GF-D8 (cell line): Measurements from ENCODE around the gene TRPM3.

Experiments used
- DNase-seq: peaks from one replicate; lab custom pipeline; 2025; lab: John Stamatoyannopoulos, UW

TRPM3 gene

DNA sequence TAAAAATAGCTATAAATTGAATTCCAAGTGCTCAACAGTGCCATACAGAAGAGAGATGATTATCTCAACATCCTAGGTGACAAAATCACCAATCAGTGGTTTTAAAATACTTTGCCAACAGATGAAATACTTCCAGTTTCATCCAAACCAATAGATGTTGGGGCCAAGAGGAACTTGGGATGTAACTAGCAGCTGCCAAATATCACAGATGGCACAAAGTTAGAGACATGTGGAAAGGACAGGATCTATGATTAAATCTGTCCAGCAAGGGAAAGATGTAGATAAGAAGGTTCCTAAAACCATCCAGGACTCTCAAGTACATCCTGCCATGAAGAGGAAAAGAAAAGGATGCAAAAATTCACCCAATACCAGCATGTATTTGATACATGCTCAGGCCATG lies 23.8 kb downstream of the TRPM3 start:
- no peak for DNase-seq

DNA sequence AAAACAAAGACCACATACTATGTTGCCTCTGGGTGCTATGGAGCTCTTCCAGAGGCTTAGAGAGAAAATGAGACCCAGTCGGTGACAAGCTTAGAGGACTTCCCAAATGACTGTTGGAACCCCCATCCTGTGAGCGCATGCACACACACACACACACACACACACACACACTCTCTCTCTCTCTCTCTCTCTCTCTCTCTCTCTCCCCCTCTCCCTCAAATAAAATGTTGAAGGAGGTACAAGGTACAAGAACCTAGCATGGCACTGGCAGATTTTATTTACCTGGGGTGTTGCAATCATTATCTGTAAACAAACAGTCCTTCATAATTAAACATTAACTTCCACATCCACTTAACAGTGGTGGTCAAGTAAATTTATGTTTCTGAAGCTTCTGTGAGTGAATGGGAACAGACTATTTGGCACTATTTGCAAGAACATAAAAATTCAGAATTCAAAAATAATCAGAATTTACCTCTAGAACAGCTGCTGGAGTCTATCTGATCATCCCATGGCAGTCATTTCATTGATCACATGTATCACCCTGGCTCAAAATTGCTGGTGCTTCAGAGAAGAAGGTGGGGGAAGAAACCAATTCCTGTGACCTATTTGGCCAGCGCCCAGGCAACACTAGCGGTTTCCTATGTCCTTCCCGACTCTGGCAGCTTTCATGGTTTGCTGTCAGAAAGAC lies 24.9 kb downstream of the TRPM3 start:
- DNase-seq = no peak

DNA sequence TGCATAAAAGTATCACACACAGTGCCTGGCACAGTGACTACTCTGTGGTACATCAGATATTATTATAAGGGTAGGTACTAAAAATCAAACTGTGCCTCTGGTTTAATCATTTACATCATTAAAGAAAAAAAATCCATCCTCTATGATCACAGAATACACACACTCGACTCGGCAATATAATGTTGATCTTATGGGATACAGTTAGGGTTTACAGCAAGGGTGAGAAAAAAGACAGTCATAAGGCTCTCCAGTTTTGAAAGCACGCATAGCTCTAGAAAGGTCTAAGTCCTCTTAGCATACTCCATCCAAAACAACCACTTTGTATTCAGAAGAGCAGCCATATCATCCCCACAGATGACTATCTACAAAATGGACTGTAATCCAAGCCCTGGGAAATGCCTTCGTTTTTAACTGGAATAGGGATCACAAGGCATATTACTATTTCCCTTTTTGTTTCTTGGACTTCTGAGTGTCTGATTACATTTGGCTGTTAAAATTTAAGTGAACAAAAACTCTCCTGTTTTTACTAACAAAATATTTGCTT lies 26.6 kb downstream of the TRPM3 start:
- no peak for DNase-seq

DNA sequence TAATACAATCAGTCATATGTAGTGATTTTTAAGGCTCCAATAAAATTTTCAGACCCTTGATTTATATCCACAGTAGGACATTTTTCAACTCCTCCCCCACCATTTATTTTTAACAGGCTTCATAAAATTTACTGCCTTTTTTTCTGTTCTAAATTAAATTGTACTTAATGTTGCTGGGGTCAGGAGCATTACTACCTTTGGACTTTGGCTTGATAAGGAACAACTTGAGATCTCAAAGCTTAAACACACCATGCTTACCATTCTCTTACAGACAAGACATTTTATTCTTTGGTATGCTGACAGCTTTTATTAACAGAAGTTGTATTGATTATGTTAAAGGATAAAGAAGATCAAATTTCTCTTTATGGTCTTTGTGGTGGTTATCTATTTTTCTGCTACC lies 30.5 kb downstream of the TRPM3 start:
- no peak for DNase-seq

DNA sequence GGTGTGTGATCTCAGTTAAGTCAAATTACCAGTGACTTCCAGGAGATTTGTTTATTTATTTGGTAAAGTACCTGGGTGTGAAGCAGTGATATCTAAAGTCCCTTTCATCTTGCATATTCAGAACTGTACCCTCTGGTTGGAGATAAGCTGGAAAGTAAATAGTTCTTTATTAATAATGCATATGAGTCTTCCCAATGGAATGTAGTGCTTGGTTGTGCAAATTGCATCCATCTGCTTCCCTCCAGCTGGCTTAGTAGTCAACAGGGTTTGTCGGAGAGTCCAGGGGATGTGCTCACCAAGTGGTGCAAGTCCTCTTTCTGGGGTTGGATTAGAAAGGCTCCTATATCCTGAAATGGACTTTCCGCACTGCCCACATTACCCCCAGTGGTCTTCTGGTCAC lies 42.0 kb downstream of the TRPM3 start:
- no peak for DNase-seq

DNA sequence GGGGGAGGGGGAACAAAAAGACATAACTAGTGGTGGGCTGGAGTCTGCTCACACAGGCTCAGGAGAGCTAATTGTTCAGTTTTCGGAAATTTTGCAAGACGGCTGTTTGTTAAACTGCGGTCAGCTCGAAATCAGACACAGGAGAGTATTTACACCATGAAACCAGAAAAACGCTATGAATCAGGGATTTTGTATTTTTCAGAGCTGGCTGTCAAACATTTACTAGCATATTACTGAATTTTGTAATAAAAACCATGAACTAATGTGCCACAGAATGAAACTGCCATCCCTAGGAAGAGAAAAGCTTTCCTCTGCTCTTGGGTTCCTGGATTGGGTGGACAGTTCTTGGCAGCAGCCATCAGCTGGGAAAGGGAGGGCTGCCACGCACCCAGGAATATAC lies 45.3 kb downstream of the TRPM3 start:
- no peak for DNase-seq

DNA sequence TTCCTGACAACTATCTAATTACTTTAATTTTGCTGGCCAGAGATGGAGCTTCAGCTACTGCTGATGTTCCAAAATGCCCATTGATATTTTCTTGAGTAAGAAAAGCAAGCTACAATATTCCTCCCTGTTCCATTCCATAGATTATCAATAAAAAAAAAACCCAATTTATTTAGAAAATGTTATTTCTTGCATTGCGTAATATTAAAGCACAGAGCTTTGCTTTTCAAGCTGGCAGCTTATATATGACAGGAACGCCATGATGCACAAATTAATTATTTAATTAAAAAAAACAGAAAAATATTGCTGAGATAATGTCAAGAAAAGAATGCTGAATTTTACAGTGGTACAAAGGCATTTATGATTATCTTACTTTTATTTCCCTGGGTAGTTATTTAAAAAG lies 47.9 kb downstream of the TRPM3 start:
- no peak for DNase-seq

DNA sequence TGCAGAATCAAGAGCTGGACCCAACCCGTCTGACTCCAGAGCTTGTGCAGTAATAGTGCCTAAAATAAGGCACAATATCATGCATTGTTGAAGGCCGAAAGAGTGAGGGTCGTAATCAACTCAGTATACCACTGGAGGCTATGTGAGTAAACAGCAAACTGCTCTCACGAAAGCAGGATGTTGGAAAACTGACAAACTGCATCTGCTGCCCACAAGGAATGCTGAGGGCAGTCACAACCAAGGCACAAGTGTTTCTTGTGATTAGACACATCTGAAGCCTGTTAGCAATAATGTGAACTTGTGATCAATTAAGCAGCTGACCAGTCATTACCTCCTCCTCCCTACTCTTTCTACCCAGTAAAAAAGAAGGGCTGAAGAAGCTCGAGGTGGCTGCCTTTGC lies 48.8 kb downstream of the TRPM3 start:
- no peak for DNase-seq

DNA sequence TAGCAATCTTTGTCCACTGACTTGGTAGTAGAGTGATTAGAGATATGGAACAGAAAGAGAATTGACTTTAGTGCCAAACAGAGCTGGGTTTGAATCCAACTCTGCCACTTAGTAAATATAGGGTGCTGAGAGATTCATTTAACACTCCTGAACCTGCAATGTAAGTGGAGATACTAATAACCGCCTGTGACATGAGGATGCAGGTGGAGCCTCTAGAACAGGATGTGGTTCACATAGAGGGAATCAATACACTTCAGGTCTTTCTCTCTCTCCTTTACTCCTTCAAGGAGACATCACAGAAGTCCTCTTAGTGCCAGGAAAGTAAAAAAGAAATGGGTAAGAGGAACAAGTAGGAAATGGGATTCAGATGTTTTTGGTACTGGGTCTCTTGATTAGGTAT lies 49.8 kb downstream of the TRPM3 start:
- no peak for DNase-seq

DNA sequence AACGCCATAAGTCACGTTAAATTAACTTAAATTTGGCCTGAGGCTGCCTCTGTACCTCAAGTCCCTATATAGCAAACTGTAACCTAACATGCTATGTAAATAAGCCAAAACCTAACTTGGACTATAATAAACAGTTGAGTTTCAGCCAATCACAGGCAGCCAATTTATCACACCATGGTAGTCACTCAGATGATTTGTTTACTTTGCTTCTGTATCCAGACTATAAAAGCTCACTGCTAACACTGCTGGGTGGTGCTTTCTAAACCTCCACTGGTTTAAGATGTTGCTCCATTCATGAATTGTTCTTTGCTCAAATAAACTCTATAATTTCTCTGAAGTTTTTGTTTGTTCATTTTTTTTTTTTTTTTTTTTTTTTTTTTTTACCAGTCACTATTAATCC lies 62.8 kb downstream of the TRPM3 start:
- no peak for DNase-seq

DNA sequence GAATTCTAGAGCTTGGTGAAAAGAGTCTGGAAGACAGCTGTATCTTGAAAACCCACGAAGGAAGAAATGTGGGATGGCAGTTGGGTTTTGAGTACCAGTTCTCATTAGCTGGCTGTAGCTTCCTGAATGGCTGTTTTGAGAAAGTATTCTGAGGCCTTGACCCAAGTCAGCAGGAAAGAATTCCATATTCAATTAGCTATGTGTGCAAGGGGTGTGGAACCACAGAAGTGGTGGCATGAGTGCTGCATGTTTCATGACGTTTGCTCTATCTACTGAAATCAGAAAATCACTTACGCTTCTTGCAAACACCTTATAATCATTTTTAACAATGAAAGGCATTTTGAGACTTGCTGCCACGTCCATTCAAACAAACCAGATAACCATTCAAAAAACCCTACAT lies 69.1 kb downstream of the TRPM3 start:
- no peak for DNase-seq

DNA sequence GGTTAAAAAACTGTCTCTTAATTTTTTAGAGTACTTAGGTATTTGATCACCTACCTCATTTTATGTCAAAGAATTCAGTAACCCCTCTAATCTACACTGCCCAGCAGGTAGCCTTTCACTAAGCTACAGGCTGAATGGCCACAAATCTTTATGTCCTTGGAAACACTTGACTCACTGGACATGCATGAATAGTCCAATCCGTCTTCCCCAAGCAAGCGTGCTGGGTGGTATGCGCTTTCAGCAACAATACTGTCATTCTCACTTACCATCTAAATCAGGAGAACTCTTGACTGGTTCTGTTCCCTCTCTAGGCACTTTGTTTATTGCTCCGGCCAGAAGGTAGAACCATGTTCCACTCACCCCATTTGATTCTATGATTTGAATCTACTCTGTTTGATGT lies 73.1 kb downstream of the TRPM3 start:
- no peak for DNase-seq

DNA sequence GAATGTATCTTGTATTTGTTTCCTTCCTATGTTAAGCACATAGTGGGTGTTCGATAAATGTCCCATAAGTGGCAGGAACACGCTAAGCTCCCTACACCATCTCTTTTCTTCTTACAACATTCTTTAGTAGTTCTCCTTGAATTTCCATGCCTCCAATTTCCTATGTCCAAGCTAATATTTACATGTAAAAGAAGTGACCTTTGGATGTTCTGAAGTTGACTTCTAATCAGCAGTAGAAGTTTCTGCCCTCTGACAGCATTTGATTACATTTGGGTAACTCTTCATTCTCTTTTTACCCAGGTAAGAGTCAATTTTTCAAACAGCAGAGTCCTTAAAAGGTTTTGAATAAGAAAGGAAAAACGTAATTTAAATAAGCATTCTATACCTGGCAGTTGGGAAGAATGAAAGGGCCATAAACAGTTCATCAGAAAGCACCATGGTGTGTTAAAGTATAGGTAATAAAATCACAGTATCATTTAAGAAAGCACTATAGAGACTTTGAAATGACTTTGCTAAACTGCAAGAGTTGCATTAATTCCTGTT lies 78.9 kb downstream of the TRPM3 start:
- no peak for DNase-seq

DNA sequence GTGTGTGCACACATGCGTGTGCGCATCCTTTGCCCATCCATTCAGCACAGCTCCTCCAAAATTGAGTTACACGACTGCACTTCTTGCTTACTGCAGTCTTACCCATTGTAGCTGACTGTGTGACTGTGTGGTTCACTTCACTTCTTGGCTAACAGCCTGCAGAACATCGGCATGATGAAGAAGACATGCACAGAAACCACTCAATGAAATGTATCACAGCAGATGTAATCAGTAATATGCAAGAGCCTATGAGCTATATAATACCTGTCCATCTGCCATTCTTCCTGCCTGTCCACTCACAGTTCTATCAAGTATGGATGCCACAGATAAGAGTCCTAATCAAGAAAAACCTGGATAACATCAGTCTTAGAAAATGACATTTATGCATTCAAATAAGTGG lies 83.9 kb downstream of the TRPM3 start:
- DNase-seq = no peak

DNA sequence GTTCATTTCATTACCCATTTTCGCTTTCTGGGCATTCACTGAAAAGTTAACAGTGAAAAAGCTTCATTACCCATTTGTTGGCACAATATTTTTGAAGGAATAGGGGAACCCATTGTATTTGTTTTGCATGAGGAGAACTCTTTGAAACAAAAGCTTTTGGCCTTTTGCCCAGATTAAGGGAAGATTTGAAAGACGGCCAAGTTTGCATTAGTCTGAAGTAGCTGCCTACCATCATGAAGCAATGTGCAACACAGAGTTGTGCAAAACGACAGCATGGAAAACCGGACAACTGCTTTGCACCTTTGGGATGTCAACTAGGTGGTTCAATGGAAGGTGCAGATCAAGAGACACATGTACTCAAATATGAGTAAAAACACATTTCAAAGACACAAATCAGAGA lies 84.9 kb downstream of the TRPM3 start:
- no peak for DNase-seq

DNA sequence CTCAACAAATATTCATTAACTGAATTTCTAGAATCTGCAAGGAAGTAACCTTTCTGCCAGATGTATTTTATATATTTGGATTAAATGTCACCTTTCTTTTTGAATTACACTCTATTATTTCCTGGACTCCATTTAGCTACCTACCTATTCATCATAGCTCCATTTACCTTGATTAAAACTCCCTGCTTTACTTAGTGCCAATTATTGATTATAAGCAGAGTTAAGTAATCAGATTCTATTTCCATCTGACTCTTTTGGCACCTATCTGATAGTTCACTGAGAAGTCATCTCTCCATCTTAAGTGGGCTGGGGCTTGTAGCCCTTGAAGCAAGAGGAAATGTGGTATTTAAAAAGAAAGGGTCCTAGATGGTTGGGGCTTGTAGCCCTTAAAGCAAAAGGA lies 88.6 kb downstream of the TRPM3 start:
- DNase-seq = no peak

DNA sequence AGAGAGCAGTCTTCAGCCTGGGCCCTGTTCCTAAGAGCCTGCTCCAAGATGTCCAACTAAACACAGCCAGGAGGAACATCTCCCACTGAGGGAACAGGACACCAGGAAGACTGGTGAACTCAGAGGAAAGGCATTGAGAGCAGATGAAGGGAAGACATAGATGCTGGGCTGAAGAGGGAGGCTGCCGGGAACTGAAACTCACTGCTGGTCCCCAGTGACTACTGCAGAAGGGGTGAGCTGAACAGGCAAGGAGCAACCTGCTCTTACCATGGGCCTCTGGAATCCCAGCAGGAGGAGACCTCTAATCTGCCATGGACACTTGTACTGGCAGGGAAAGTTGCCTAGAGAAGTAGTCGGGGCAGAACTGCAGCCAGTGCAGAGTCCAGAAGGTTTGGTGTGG lies 95.7 kb downstream of the TRPM3 start:
- no peak for DNase-seq

DNA sequence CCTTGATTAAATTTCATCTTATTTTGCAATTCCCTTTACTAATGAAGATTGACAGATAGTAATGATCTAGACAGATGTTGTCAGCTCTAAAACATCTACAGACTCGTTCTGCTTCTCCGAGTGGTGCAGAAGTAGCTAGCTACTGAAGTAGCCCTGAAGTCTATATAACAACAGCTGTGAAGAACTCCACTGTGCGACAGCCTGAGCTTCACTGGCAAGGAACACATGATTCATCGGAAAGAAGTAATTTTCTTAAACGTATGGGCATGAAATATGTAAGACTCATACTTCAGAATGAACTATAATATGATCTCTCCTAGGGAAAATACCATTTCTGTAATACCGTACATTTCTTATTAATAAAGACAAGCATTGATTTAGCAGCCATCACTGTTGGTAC lies 96.2 kb downstream of the TRPM3 start:
- DNase-seq = no peak

DNA sequence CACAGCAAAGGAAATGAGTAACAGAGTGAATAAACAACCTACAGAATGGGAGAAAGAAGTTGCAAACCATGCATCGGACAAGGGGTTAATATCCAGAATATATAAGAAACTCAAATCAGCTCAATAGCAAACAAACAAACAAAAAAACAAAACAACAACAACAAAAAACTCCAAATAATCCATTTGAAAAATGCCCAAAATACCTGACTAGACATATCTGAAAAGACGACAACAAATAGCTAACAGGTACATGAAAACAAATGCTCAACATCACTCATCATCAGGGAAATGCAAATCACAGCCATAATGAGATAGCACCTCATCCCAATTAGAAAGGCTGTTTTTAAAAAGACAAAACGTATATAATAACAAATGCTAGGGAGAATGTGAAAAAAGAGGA lies 111.2 kb downstream of the TRPM3 start:
- no peak for DNase-seq

DNA sequence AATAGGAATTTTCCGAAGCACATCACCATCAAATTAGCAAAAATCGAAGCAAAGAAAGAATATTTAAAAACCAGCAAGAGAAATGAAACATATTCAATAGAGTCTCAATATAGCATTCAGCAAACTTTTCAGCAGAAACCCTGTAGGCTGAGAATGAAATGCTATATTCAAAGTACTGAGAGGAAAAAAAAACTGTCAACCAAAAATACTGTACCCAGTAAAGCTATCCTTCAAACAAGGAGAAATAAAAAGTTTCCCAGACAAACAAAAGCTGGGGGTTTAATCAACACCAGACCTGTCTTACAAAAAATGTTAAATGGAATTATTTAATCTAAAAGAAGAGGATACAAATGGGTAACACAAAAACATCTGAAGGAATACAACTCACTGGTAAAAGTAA lies 116.0 kb downstream of the TRPM3 start:
- DNase-seq = no peak

DNA sequence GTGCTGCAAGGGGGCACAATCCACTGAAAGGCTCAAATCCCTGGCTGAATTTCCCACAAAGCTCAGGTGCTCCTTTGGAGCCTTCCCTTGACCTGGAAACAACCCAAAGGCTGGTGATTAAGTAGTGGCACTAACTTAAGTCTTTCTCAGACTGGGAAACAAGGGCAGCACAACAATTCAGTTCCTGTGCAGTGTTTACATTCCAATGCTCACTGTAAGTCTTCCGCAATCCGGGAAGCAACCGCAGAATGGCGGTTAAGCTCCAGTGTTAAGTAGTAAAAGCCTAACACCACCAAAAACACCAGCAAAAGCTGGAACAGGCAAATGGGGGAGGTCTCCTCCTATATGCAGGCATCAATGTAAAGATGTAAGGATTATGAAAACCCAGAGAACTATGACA lies 117.2 kb downstream of the TRPM3 start:
- no peak for DNase-seq

DNA sequence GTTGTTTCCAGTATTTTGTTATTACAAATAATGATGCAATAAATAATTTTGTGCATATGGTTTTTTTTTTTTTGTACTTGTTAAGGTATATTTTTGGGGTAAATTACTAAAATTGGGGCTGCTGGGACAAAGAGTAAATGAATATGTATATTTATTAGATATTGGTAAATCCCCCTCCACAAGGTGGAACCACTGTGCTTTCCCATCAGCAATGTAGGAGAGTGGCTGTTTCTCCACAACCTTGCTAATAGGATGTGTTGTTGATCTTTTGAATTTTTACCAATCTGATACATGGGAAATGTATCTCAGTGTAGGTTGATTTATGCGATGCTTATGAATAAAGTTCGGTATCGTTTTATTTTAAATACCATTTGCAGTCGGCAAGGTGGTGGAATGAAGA lies 118.1 kb downstream of the TRPM3 start:
- DNase-seq = no peak

DNA sequence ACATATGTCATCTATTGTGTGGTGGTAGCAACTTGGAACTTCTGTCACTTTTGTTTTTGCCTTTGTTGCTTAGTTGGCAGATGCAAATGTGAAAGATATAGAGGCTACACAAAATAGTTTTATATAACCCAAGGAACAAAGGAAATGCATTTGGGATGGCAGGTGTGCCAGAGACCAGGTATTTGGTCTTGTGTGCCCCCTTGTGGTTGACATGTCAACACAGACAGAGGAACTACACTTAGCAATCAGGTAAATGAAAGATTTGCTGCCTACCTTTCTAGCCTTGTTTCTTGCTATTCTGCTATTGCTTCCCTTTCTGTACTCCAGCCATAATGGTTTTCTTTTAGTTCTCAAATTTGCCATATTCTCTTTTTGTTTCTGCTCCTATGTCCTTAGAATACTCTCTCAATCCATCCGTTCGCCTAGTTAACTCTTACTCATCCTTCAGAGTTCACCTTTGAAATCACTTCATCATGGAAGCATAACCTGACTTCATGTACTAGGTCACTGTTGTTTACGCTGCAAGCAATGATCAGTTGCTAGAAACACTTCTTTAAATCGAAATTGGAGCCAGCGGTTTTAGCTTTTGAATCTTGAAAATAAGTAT lies 119.5 kb downstream of the TRPM3 start:
- no peak for DNase-seq

DNA sequence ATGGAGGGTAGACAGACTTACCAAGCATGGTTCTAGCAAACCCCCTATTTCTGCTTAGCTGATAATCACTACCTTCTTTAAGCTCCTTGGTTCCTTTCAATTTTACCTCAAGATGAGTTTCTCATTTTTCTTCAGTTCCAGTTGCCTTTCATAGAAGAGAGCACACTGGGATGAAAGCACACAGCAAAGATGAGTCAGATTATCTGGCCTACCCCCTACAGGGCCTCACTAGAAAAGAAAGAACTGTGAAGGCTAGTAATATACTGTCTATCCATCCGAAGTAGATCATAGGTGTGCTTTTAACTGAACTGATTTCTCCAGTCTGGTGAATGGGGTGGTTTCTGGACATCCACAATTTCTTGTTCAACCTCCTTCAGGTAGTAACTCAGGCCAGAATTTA lies 122.5 kb downstream of the TRPM3 start:
- no peak for DNase-seq
